Measurements from ENCODE around the gene DAAM1.

DAAM1 gene

DNA sequence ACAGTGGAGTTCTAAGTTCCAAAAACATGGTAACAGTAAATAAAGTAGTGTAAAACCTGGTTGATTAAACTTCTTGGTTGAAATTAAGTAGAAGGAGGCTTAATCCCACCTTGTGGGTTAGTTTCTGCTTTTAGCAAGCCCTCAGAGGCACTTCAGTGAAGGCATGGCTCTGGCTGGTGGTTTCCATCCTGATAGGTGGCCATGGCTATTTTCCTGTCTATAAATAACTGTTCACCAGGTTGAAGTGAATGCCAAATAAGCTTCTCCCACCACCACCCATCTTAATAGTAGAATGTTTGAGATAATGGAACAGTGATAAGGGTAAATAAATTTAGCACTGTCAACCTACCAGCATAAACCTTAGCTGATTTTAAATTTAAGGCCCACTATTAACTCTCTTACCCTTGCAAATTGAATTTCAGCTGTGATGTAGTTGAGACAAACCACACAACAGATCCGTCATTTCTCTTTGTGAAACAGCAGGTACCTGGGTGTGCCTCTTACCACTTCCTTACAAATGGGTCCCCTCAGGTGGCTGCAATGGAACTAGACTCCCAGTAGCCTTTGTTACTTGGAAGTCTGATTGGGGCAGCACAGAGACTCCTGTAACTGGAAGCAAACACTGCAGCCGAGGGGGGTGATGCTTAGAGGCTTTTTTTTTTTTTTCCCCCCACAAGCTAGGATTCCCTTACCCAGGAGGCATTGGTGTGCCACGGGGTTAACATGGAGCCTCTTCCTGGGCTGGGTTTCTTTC, 41.4 kb downstream of the DAAM1 start:
- Histone ChIP-seq H3K4me1 (peaks cover 0 to 62% (median 20%) of the 10 kb centered on the region in 4 donors), H3K27ac (no peak overlapping the region), H3K9me3 (no peaks in the 10 kb centered on the region), H3K27me3 (no peaks in the 10 kb centered on the region), H3K36me3 (no peaks in the 10 kb centered on the region), H3K4me3 (no peak overlapping the region)
- intact Hi-C loops (cut with DNase I; ENCODE audit: low total_unique reads): no loop called here
- no peak for DNase-seq
- TF ChIP-seq, protein P1, sequence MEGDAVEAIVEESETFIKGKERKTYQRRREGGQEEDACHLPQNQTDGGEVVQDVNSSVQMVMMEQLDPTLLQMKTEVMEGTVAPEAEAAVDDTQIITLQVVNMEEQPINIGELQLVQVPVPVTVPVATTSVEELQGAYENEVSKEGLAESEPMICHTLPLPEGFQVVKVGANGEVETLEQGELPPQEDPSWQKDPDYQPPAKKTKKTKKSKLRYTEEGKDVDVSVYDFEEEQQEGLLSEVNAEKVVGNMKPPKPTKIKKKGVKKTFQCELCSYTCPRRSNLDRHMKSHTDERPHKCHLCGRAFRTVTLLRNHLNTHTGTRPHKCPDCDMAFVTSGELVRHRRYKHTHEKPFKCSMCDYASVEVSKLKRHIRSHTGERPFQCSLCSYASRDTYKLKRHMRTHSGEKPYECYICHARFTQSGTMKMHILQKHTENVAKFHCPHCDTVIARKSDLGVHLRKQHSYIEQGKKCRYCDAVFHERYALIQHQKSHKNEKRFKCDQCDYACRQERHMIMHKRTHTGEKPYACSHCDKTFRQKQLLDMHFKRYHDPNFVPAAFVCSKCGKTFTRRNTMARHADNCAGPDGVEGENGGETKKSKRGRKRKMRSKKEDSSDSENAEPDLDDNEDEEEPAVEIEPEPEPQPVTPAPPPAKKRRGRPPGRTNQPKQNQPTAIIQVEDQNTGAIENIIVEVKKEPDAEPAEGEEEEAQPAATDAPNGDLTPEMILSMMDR (IDR thresholded peaks at IDR 0.05): no peak

DNA sequence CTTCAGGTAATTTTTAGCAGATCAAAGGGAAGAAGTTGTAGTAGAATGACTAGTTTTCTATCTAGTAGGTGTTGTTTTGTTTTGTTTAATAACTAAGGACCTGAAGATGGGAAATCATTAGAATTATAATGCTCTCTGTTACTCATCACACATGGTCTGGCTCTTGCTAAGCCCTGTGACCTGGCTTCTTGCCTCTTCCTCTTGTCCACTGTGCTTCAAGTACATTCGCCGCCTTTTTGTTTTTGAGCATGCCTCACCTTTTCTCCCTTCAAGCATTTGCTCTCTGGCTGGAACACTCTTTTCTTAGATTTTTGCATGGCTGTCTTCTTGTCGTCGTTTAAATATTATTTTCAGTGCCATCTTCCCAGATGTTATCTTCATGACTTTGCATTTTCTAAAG, 47.7 kb downstream of the DAAM1 start:
- H3K4me1 ChIP-seq: peaks cover 0 to 43% (median 7%) of the 10 kb centered on the region in 4 donors
- no peak overlapping the region for H3K27ac ChIP-seq
- no peaks in the 10 kb centered on the region for H3K36me3 ChIP-seq
- intact Hi-C loops (cut with DNase I; ENCODE audit: low total_unique reads): no loop called here
- no peaks in the 10 kb centered on the region for H3K27me3 ChIP-seq
- H3K9me3 ChIP-seq: no peaks in the 10 kb centered on the region
- TF ChIP-seq, protein P1 (IDR thresholded peaks at IDR 0.05): no peak
- H3K4me3 ChIP-seq: no peak overlapping the region
- no peak for DNase-seq

DNA sequence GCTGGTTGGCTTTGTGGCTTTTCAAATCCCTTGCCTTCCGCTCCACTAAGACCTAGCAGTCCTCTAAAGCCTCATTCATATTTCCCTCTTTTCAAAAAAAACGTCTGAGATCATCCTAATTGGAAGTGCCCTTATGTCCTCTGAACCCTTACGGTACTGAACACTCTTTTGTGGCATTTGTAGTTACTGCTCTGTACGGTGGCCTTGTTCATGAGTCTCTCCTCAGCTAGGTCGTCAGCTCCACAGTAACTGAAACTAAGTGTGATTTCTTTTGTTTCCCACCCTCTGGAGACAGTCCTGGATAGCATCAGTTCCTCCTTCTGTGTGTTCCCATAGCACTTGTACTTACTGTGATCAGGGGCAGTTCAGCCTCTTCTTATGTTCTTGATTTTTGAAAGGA, 49.7 kb downstream of the DAAM1 start:
- DNase-seq: no peak
- Histone ChIP-seq H3K4me1 (peaks cover 0 to 49% (median 7%) of the 10 kb centered on the region in 4 donors), H3K4me3 (no peak overlapping the region), H3K9me3 (no peaks in the 10 kb centered on the region), H3K27ac (no peak overlapping the region), H3K27me3 (no peaks in the 10 kb centered on the region), H3K36me3 (no peaks in the 10 kb centered on the region)
- TF ChIP-seq, protein P1 (IDR thresholded peaks at IDR 0.05): no peak
- intact Hi-C loops (cut with DNase I; ENCODE audit: low total_unique reads): no loop called here

GRCh38 chr14:59239022-59239421, 50.6 kb downstream of the DAAM1 start:
- Histone ChIP-seq H3K27ac (no peak overlapping the region), H3K4me1 (peaks cover 0 to 52% (median 7%) of the 10 kb centered on the region in 4 donors), H3K36me3 (no peaks in the 10 kb centered on the region), H3K27me3 (no peaks in the 10 kb centered on the region), H3K9me3 (no peaks in the 10 kb centered on the region), H3K4me3 (no peak overlapping the region)
- intact Hi-C loops (cut with DNase I; ENCODE audit: low total_unique reads): no loop called here
- TF ChIP-seq, protein P1 (IDR thresholded peaks at IDR 0.05): no peak
- DNase-seq: no peak

- Histone ChIP-seq H3K36me3 (no peaks in the 10 kb centered on the region), H3K4me1 (peaks cover 0 to 52% (median 10%) of the 10 kb centered on the region in 4 donors)
Observed at GRCh38 chr14:59240356-59240755, 51.9 kb downstream of the DAAM1 start.

More at GRCh38 chr14:59240356-59240755, 51.9 kb downstream of the DAAM1 start:
- TF ChIP-seq, protein P1 (IDR thresholded peaks at IDR 0.05): no peak
- no peak for DNase-seq
- no peak overlapping the region for H3K4me3 ChIP-seq
- no peaks in the 10 kb centered on the region for H3K27me3 ChIP-seq
- no peak overlapping the region for H3K27ac ChIP-seq
- intact Hi-C loops (cut with DNase I; ENCODE audit: low total_unique reads): no loop called here
- H3K9me3 ChIP-seq: no peaks in the 10 kb centered on the region

Measured in tibial artery (tissue), 4 donors.